HG03354 (cell line): Measurements from ENCODE around the gene NOP9.
"Not testable (repeated sequence)": the region's sequence is repeated elsewhere in the genome, so short reads cannot be mapped to it uniquely, and the experiment has no call there.

Source experiments
- ATAC-seq: cut with Tn5 transposase; IDR thresholded peaks from one replicate; pipeline ENCODE4 v1.9.1; 2021; ENCODE audit warnings: mild to moderate bottlenecking; ENCODE audit not compliant: unreplicated experiment, poor library complexity, severe bottlenecking

Gene NOP9

DNA sequence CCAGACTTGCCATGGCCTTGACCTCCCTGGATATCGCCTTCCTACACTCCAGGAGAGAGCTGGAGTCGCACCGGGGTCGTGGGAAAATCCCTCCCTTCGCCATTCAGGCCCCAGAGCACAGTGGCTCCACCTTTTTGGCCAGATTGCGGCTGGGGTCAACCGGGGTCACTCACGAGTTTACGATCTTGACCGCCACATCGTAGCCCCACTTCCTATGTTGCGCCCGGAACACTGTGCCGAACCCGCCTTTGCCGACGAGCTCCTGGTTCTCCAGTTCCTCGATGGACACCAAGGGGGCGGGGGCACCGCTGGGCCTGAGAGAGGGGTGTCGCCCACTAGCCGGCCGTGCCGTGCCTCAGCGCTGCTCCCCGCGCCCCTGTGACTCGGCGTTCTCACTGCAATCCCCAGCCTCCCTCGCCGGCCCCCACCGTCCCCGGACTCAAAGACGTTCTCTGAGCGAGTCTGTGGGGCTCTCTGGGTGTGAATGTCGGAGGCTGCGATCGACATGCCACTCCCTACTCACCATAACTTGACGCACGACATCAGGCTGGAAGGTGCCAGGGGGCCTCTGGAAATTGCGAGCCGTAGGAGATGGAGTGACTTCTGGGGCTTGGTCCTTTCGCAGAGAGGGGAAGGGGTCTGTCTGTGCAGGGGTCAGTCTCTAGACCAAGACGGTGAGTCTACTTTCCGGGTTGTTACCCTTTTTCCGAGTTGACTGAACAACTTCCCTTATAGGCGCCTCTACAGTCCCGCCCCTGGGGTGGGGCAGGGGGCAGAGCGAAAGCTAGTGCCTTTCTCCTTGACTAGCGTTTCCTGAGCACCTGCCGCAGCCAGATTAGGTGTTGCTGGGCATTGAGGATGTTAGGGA is 39.9 kb downstream of the NOP9 start, which contains the start of gene RIPK3:
Gene RIPK3, minus strand, starts transcription at position 708 of the 868 bp plus-strand sequence. Its CDS starts 165 bp downstream, at position 543.
- peak; percentile 87 for ATAC-seq

DNA sequence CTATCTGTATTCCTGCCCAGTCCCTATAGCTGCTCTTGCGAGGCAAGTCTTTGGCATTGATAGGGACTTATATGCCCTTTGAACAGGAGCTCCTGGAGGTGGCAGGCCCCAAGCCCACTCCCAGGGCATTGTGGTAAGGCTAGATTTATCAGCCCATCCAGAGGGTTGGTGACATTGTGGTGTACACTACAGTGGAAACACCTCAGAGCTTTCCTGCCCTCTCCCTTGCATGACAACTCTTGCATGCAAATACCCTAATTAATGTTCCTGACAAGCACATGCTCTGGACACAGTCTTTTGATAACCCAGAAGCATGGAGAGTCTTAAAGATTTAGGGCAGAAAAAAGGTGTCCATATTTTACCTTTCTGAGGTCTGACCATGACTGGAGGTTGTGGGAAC is 41.0 kb downstream of the NOP9 start:
- no peak for ATAC-seq

DNA sequence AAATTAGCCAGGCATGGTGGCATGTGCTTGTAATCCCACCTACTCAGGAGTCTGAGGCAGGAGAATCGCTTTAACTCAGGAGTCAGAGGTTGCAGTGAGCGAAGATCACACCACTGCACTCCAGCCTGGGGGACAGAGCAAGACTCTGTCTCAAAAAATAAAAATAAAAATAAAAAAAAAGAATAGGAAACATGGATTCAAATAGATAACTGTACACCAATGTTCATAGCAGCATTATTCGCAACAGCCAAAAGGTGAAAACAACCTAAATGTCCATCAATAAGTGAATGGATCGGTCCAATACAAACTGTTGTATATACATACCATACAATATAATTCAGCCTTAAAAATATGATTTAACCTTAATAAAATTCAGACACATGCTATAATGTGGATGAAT is 43.2 kb downstream of the NOP9 start:
- ATAC-seq, result no peak

DNA sequence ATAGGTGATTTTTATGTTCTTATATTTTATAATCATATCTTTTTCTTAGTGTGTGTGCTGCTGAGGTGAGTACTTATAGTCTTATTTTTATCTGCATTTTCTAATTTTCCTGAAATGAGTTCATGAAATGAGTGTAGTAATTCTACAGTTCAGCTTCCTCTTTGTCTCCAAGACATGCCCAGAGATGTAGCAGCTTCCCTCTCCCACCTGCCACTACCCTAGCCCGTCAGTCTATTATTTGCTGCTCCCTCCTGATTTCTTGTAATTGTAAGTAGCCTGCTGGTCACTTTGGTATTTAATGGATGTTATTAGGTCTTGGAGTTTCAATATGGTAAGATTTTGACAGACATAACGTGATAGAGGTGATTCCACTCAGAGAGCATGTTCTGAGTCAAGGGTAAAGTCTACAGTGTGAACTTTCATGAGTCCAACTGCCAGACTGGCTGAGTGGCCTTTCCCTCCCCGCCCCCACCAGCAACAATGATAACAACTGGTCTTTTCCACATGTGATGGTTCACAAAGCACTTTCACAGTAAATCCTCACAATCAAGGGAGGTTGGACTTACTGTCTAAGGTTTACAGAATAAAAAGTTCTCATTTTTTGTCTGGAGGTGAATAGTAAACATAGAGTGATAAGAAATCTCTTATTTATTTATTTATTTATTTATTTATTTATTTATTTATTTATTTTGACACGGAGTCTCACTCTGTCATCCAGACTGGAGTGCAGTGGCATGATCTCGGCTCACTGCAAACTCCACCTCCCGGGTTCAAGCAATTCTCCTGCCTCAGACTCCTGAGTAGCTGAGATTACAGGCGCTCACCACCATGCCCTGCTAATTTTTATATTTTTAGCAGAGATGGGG is 44.4 kb downstream of the NOP9 start:
- ATAC-seq, result no peak

DNA sequence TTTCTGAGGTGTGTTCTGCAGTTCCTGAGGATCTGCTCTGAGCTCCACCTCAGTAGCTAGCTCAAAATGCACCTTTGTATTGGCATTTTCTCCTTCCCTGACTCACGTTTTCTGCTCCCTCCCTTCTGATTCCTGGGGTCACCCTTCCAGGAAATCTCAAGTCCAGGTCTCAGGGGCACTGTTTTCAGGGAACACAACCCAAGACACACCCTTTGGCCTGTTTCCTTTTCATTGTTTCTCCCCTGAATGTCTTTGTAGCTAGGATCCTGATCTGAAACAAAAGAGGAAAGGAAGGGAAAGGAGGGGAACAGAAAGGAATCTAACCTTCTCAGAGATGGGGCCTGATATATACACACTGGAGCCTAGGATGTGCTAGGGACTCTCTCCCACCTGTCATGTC is 47.5 kb downstream of the NOP9 start:
- no peak for ATAC-seq

DNA sequence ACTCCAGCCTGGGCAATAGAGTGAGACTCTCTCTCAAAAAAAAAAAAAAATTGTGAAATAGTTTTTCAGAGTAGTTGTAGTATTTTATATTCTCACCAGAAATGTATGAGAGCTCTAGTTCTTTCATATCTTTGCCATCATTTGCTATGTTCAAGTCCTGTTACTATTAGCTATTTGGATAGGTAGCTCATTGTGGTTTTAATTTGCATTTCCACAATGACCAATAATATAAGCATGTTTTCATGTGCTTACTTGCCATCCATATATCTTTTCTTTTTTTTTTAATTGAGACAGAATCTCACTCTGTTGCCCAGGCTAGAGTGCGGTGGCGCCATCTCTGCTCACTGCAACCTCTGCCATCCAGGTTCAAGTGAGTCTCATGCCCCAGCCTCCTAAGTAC is 48.5 kb downstream of the NOP9 start:
- ATAC-seq, result no peak

DNA sequence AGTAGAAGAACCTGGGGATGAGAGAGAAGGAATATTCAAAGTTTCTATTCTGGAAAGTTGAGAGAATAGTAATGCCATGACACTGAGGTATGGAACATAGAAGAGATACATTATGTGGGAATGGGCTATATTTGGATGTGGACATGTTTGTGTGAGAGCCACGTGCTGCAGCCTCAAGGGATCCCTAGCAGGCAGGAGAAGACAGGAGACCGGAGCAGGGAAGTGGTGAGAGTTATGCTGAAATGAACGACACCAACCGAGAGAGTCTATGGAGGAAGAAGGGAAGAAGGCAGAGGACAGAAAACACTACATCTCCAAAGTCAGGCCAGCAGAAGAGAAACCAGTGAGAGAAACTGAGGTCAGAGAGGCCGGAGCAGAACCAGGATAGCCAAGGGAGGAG is 50.1 kb downstream of the NOP9 start:
- no peak for ATAC-seq

DNA sequence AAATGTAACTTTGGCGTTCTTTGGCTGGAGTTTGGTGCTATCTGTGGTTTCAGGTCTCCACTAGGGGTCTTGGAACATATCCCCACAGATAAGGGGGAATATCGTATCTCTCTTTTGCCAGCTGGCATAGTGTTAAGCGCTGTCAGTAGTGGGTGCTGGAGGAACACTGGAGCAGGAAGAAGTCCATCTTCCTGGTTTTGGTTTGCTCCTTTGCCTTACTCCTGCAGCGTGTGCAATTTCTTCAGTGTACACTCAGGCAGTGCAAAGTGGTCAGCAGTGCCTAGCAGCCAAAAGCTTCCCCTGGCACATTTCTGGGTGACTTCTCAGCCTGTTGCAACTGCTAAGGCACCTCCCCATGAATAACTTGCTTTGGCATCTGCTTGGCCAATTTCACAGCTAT is 51.9 kb downstream of the NOP9 start:
- ATAC-seq, result no peak

DNA sequence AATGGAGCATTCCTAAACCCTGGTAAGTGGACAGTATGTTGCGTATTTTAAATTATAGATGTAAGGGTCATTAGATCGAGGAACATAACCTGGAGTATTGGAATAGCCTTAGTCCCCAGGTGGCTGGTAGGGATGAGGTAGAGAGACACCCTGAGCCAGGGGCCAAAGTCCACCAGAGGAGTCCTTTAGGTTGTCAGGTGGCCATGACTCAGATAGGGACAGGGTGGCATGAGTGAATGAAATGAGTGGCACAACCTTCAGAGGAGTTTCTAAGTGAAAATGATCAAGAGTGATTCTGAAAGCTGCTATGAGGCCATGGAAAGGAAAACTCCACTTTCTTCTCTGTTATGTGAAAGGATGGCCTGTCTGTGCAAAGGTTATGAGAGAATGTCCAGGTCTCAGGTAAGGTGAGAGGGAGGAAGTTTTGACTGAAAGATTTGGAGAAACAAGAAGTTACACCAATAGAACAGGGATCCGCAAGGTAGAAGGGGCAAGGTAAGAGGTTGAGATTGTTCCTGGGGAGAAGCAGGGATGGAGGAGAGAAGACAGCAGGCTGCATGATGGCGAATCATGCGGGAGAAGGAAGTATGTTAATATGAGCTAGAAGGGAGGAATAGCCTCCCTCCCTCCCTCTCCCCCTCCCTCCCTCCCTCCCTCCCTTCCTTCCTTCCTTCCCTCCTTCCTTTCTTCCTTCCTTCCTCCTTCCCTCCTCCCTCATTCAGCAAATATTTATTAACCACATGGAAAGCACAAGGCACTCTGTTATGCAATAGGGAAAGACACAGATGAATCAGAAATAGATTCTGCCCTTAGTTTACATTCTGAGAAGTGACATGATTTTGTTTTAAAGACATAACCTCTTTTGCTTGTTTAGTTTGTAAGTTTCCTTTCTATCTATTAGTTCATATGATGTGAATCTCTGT is 54.2 kb downstream of the NOP9 start:
- no peak for ATAC-seq

DNA sequence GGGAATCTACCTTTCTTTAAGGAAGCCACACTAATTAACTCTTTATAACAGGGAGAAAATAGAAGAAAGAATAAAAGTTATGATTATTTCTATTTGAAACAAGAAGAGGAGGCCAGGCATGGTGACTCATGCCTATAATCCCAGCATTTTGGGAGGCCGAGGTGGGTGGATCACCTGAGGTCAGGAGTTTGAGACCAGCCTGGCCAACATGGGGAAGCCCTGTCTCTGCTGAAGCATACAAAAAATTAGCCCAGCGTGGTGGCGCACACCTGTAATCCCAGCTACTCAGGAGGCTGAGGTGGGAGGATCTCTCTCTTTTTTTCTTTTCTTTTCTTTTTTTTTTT is 54.8 kb downstream of the NOP9 start:
- ATAC-seq, result not testable (repeated sequence)

DNA sequence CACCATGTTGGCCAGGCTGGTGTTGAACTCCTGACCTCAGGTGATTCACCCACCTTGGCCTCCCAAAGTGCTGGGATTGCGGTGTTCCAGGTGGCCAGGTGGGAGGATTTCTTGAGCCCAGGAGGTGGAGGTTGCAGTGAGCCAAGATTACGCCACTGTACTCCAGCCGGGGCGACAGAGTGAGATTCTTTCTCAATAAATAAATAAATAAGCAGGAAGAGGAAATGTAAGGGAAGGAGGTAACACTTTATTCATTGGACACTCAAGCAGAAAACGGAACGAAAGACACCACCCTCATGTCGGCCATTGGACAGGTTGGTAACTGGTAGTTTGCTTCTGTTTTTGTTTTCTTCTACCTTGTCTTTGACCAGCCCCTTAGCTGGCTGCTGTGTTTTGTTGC is 55.4 kb downstream of the NOP9 start:
- ATAC-seq, result no peak

DNA sequence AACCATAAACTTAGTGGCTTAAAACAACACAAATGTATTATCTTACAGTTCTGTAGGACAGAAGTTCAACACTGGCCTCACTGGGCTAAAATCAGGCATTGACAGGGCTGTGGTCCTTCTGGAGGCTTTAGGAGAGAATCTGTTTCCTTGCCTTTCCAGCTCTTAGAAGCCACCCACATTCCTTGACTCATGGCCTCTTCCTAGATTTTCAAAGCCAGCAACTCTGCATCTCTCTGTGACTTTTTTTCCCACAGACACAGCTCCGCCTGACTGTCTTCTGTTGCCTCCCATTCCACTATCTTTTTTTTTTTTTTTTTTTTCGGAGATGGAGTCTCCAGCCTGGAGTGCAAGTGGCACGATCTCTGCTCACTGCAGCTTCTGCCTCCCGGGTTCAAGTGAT is 56.6 kb downstream of the NOP9 start:
- no peak for ATAC-seq
